ENCODE data around the gene PPP1R1B. TPM values are rescaled to one million over a fixed set of nuclear protein-coding genes. Genes with fewer than 3 reads are reported as not detected.

The PPP1R1B gene
- total and polyA plus RNA-seq, 9 of the 15 experiments (the other 6 are each of a cell fraction or from before 2014, with no cell fraction given) = 0.07 to 0.18 (median 0.10) TPM; not detected in 4

- BruUV-seq (replicated peaks) = no TSS peak
Measured at GRCh38 chr17:39595294-39595693, 31.5 kb upstream of the PPP1R1B start.

DNA sequence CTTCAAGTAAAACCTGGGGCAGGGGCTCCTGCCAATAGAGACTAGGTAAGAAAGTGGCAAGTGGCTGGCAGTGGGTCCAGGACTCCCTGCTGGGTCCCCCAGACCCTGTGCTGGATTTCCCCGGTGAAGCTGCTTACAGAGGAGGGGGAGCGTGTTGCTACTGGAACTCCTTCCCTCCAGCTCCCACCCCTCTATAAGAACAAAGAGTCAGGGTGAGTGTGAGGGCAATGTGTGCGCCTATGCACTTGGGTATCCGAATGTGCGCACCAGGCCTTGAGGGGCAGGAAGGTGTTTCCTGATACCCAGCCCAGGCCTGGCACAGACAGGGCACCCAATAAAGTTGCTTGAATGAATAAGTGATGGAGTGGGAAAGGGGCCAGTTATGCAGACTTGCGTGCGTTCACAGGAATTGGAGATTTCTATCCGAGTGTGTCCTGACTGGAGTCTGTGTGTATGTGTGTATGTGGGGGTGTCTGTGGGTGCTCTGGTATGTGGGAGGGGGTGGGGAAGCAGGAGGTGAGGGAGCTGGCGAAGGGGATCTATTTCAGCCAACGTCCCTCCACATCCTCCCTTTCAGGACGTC, 30.7 kb upstream of the PPP1R1B start:
- 6% methylated on average over 10 of the region's 11 CpGs for WGBS (ENCODE audit: insufficient coverage, low coverage, missing lambda C conversion rate)
- ChIA-PET POLR2A (interaction anchor here (1.1 kb wide), 2 partner anchors 13 to 18 kb away, joined by 5 read pairs; no protein-coding TSS in a partner anchor), CTCF (ENCODE audit: low intra/inter-chr PET ratio) (no interaction called here)
- no TSS peak for BruUV-seq (replicated peaks)
- Histone ChIP-seq H3K4me2 (ENCODE audit: insufficient read depth, low read length) (no peak overlapping the region), H3K9me1 (ENCODE audit: control insufficient read depth, insufficient read depth, low read length) (no peaks in the 10 kb centered on the region), H3K36me3 (ENCODE audit: control insufficient read depth, insufficient read depth, low read length) (no peaks in the 10 kb centered on the region), H3K4me1 (replicated peaks in 1 of 2; ENCODE audit: control insufficient read depth in 2 of 2, insufficient read depth in 2 of 2, low read length in 2 of 2) (peaks cover 0 to 24% of the 10 kb centered on the region in 2 experiments; a peak in 1 of 5 replicates), H3K9ac (ENCODE audit: insufficient read depth in 1 of 2, low read depth in 2 of 2, low read length in 2 of 2) (no peak overlapping the region), H3K9me3 (replicated peaks; ENCODE audit: control insufficient read depth, insufficient read depth, low read depth, low read length) (no peaks in the 10 kb centered on the region), H3K79me2 (ENCODE audit: control insufficient read depth, insufficient read depth, low read length) (no peaks in the 10 kb centered on the region), H3K27ac (ENCODE audit: extremely low read depth, low read depth, low read length) (no peak overlapping the region), H4K20me1 (replicated peaks; ENCODE audit: control insufficient read depth, insufficient read depth, low read length) (peaks cover 6% of the 10 kb centered on the region), H3K27me3 (ENCODE audit: control insufficient read depth in 2 of 2, insufficient read depth in 2 of 2, low read length in 2 of 2) (peaks cover 33 to 53% of the 10 kb centered on the region in 2 experiments), H2AFZ (ENCODE audit: low read depth, low read length) (no peak overlapping the region), H3K4me3 (no peak overlapping the region)
- no peak for DNase-seq (ENCODE audit: extremely low read depth in 1 of 4, low spot score in 3 of 4)
- ATAC-seq = no peak
- FAIRE-seq = no peak
- in situ Hi-C loops (cut with MboI) (no loop called here), intact Hi-C loops (cut with micrococcal nuclease) (no loop called here)
- TF ChIP-seq, protein P1, sequence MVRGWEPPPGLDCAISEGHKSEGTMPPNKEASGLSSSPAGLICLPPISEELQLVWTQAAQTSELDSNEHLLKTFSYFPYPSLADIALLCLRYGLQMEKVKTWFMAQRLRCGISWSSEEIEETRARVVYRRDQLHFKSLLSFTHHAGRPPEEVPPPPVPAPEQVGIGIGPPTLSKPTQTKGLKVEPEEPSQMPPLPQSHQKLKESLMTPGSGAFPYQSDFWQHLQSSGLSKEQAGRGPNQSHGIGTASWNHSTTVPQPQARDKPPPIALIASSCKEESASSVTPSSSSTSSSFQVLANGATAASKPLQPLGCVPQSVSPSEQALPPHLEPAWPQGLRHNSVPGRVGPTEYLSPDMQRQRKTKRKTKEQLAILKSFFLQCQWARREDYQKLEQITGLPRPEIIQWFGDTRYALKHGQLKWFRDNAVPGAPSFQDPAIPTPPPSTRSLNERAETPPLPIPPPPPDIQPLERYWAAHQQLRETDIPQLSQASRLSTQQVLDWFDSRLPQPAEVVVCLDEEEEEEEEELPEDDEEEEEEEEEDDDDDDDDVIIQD (CRISPR knock-in tag; IDR thresholded peaks at IDR 0.05) = no peak
- no peak for TF ChIP-seq WHSC1 (IDR thresholded peaks at IDR 0.05; ENCODE audit: low read length)
- TF ChIP-seq ZNF324 (CRISPR knock-in tag; IDR thresholded peaks at IDR 0.05) = no peak
- TF ChIP-seq SRF (CRISPR knock-in tag; IDR thresholded peaks at IDR 0.05) = no peak
- no peak for TF ChIP-seq ZNF124 (CRISPR knock-in tag; IDR thresholded peaks at IDR 0.05)
- no peak for TF ChIP-seq ZNF224 (CRISPR knock-in tag; IDR thresholded peaks at IDR 0.05)
- no peak for TF ChIP-seq KAT7 (CRISPR knock-in tag; IDR thresholded peaks at IDR 0.05; ENCODE audit: borderline replicate concordance)
- TF ChIP-seq TRIM25 (IDR thresholded peaks at IDR 0.05; ENCODE audit: borderline replicate concordance) = no peak
- no peak for TF ChIP-seq ARNT (IDR thresholded peaks at IDR 0.05)

More at GRCh38 chr17:39595294-39595693, 31.5 kb upstream of the PPP1R1B start:
- Histone ChIP-seq H3K27ac (ENCODE audit: extremely low read depth, low read depth, low read length) (no peak overlapping the region), H3K4me2 (ENCODE audit: insufficient read depth, low read length) (no peak overlapping the region), H3K27me3 (ENCODE audit: control insufficient read depth in 2 of 2, insufficient read depth in 2 of 2, low read length in 2 of 2) (peaks cover 26 to 46% of the 10 kb centered on the region in 2 experiments), H4K20me1 (replicated peaks; ENCODE audit: control insufficient read depth, insufficient read depth, low read length) (peaks cover 6% of the 10 kb centered on the region; the same call in 1 of the 2 replicates), H3K9me3 (replicated peaks; ENCODE audit: control insufficient read depth, insufficient read depth, low read depth, low read length) (no peaks in the 10 kb centered on the region), H3K36me3 (ENCODE audit: control insufficient read depth, insufficient read depth, low read length) (no peaks in the 10 kb centered on the region), H3K9ac (ENCODE audit: insufficient read depth in 1 of 2, low read depth in 2 of 2, low read length in 2 of 2) (no peak overlapping the region), H3K9me1 (ENCODE audit: control insufficient read depth, insufficient read depth, low read length) (no peaks in the 10 kb centered on the region), H3K79me2 (ENCODE audit: control insufficient read depth, insufficient read depth, low read length) (no peaks in the 10 kb centered on the region), H3K4me1 (replicated peaks in 1 of 2; ENCODE audit: control insufficient read depth in 2 of 2, insufficient read depth in 2 of 2, low read length in 2 of 2) (peaks cover 0 to 24% of the 10 kb centered on the region in 2 experiments; a peak in 1 of 5 replicates), H2AFZ (ENCODE audit: low read depth, low read length) (no peak overlapping the region), H3K4me3 (no peak overlapping the region)
- intact Hi-C loops (cut with micrococcal nuclease) = no loop called here
- in situ Hi-C loops (cut with MboI) = no loop called here
- CTCF ChIA-PET (ENCODE audit: low intra/inter-chr PET ratio) = no interaction called here
- TF ChIP-seq HMG20A (CRISPR knock-in tag; conservative IDR thresholded peaks at IDR 0.05) (no peak), ZNF263 (CRISPR knock-in tag; IDR thresholded peaks at IDR 0.05; ENCODE audit: borderline replicate concordance) (peak; percentile 86), HEY1 (CRISPR knock-in tag; IDR thresholded peaks at IDR 0.05; ENCODE audit: borderline replicate concordance) (no peak)
- WGBS (ENCODE audit: insufficient coverage, low coverage, missing lambda C conversion rate) = 3% methylated on average over 3 of the region's 4 CpGs
- FAIRE-seq (no peak), DNase-seq (ENCODE audit: extremely low read depth in 1 of 4, low spot score in 3 of 4) (no peak), ATAC-seq (no peak)
- POLR2A ChIA-PET = interaction anchor here (1.1 kb wide), 1 partner anchor 17 kb away, joined by 5 read pairs; no protein-coding TSS in a partner anchor
